PC-3 (cell line): Measurements from ENCODE around the gene TEX52.

Experiments used
- CTCF ChIP-seq: fragments of 300-600 bp; sonication (generic); conservative IDR thresholded peaks from 2 replicates; pipeline ENCODE4 v1.5.1; 2017; ENCODE audit warnings: antibody characterized with exemption, low read depth, mild to moderate bottlenecking, low read length
- EZH2 ChIP-seq: fragments of 300-600 bp; sonication (generic); IDR thresholded peaks from one replicate; pipeline ENCODE4 v1.6.1; 2017; ENCODE audit warnings: antibody characterized with exemption, mild to moderate bottlenecking, low read length; ENCODE audit not compliant: unreplicated experiment

- TF ChIP-seq CTCF = no peak
- TF ChIP-seq EZH2 = no peak
Measured at GRCh38 chr12:2803635-2804392, 53.0 kb downstream of the TEX52 start.
